SK-N-MC (cell line): ENCODE measurements around the gene MYO18B.

ENCODE experiments used
- EZH2 ChIP-seq: fragments of 200-600 bp; sonication (generic); IDR thresholded peaks from one replicate; pipeline ENCODE4 v1.6.1; 2017; ENCODE audit warnings: antibody characterized with exemption
- POLR2AphosphoS5 ChIP-seq: IDR thresholded peaks from 2 replicates; pipeline ENCODE4 v1.6.1; 2012; ENCODE audit warnings: mild to moderate bottlenecking, low read depth, low read length, borderline replicate concordance

- TF ChIP-seq EZH2 (no peak), POLR2AphosphoS5 (no peak)
Measured at GRCh38 chr22:25759825-25760231, 17.8 kb downstream of the MYO18B start.
